IMR-90 (cell line): ENCODE measurements around the gene TTC31. TPM values are rescaled to one million over a fixed set of nuclear protein-coding genes. Genes with fewer than 3 reads are reported as not detected.

ENCODE experiments used
- ATAC-seq: fragments of 200-7000 bp; cut with Tn5 transposase; 2 replicates; pipeline ENCODE4 v1.9.1; 2020; ENCODE audit warnings: low read depth, mild to moderate bottlenecking, moderate library complexity
- BruUV-seq: library from RNA; stranded (reverse); fragments of 400-500 nt; replicated peaks from 2 replicates; lab custom pipeline; 2021; lab: Mats Ljungman, UMichigan
- CTCF ChIA-PET: fragments of 300-600 bp; formaldehyde crosslinking; extraction: SDS; loops from one replicate; lab custom pipeline; 2021; ENCODE audit warnings: antibody characterized with exemption; lab: Yijun Ruan, JAX
- POLR2A ChIA-PET: fragments of 300-600 bp; sonication (Branson Sonifier 250); formaldehyde crosslinking; loops from one replicate; lab custom pipeline; 2022; ENCODE audit warnings: antibody characterized with exemption; ENCODE audit not compliant: unreplicated experiment; lab: Charles Lee
- DNase-seq: peaks from one replicate; pipeline ENCODE4 v3.0.0; 2013
- H2AFZ ChIP-seq: replicated peaks from 2 replicates; pipeline ENCODE3; 2013; ENCODE audit warnings: low read length, mild to moderate bottlenecking; ENCODE audit not compliant: poor library complexity
- H2AK5ac ChIP-seq: 2 replicates; pipeline ENCODE4 v1.6.1; 2013; ENCODE audit warnings: low read depth, low read length, inconsistent platforms
- H2AK9ac ChIP-seq: replicated peaks from 2 replicates; pipeline ENCODE3; 2013; ENCODE audit warnings: mild to moderate bottlenecking, low read depth, low read length, moderate library complexity; ENCODE audit not compliant: poor library complexity
- H2BK120ac ChIP-seq: 2 replicates; pipeline ENCODE4 v1.6.1; 2013; ENCODE audit warnings: low read depth, low read length, inconsistent platforms
- H2BK15ac ChIP-seq: 3 replicates; pipeline ENCODE4 v1.6.1; 2013; ENCODE audit warnings: low read depth, low read length, inconsistent platforms
- H2BK20ac ChIP-seq: 2 replicates; pipeline ENCODE4 v1.6.1; 2013; ENCODE audit warnings: low read depth, mild to moderate bottlenecking, inconsistent platforms, low read length, moderate library complexity
- H2BK5ac ChIP-seq: 2 replicates; pipeline ENCODE4 v1.6.1; 2013; ENCODE audit warnings: mild to moderate bottlenecking, low read depth, low read length, inconsistent platforms; ENCODE audit not compliant: poor library complexity, severe bottlenecking
- H3K14ac ChIP-seq: replicated peaks from 2 replicates; pipeline ENCODE4 v1.6.1; 2013; ENCODE audit warnings: low read depth, low read length, inconsistent platforms
- H3K18ac ChIP-seq: 2 replicates; pipeline ENCODE4 v1.6.1; 2013; ENCODE audit warnings: low read depth, low read length, control low read depth
- H3K23ac ChIP-seq: 2 replicates; pipeline ENCODE4 v1.6.1; 2013; ENCODE audit warnings: low read depth, low read length, inconsistent platforms
- H3K27ac ChIP-seq: 2 replicates; pipeline ENCODE4 v1.5.1; 2013; ENCODE audit warnings: mild to moderate bottlenecking, control low read depth, low read length; ENCODE audit not compliant: insufficient read depth
- H3K27me3 ChIP-seq: 2 replicates; pipeline ENCODE4 v1.6.1; 2013; ENCODE audit warnings: low read length; ENCODE audit not compliant: control insufficient read depth, insufficient read depth
- H3K36me3 ChIP-seq: 2 replicates; pipeline ENCODE4 v1.6.1; 2013; ENCODE audit warnings: low read length, mixed read lengths; ENCODE audit not compliant: control insufficient read depth, insufficient read depth
- H3K4ac ChIP-seq: 2 replicates; pipeline ENCODE4 v1.6.1; 2013; ENCODE audit warnings: low read depth, low read length, inconsistent platforms
- H3K4me1 ChIP-seq: 2 replicates; pipeline ENCODE4 v1.6.1; 2013; ENCODE audit warnings: low read length, mixed read lengths; ENCODE audit not compliant: control insufficient read depth, insufficient read depth
- H3K4me2 ChIP-seq: 2 replicates; pipeline ENCODE4 v1.6.1; 2013; ENCODE audit warnings: low read depth, mild to moderate bottlenecking, control low read depth, low read length, moderate library complexity
- H3K4me3 ChIP-seq: 2 replicates; pipeline ENCODE4 v1.5.1; 2013; ENCODE audit warnings: low read depth, mild to moderate bottlenecking, control low read depth, low read length, moderate library complexity; ENCODE audit not compliant: insufficient read depth
- H3K56ac ChIP-seq: 2 replicates; pipeline ENCODE4 v1.6.1; 2013; ENCODE audit warnings: low read length, inconsistent platforms; ENCODE audit not compliant: insufficient read depth; ENCODE audit errors: extremely low read depth
- H3K79me1 ChIP-seq, 2 experiments: 2 replicates each; pipeline ENCODE4 v1.6.1; 2013; ENCODE audit warnings: low read length in 2 of 2, inconsistent platforms in 1 of 2, low read depth in 1 of 2
- H3K9ac ChIP-seq: 2 replicates; pipeline ENCODE4 v1.6.1; 2013; ENCODE audit warnings: low read depth, low read length, control low read depth
- H3K9me1 ChIP-seq: 2 replicates; pipeline ENCODE4 v1.6.1; 2013; ENCODE audit warnings: low read length, inconsistent platforms; ENCODE audit not compliant: insufficient read depth
- H3K9me3 ChIP-seq: 2 replicates; pipeline ENCODE4 v1.6.1; 2013; ENCODE audit warnings: low read length; ENCODE audit not compliant: control insufficient read depth, insufficient read depth
- H4K20me1 ChIP-seq: 2 replicates; pipeline ENCODE4 v1.6.1; 2013; ENCODE audit warnings: low read length, inconsistent platforms; ENCODE audit not compliant: insufficient read depth
- H4K5ac ChIP-seq: 2 replicates; pipeline ENCODE4 v1.6.1; 2013; ENCODE audit warnings: mild to moderate bottlenecking, low read depth, low read length, control low read depth
- H4K8ac ChIP-seq, 2 experiments: 2 replicates each; pipeline ENCODE4 v1.6.1; 2013; ENCODE audit warnings: low read depth in 2 of 2, low read length in 2 of 2, control low read depth in 1 of 2, inconsistent platforms in 1 of 2
- H4K91ac ChIP-seq: 2 replicates; pipeline ENCODE4 v1.6.1; 2013; ENCODE audit warnings: low read depth, low read length, inconsistent platforms; ENCODE audit not compliant: insufficient read depth
- BHLHE40 ChIP-seq: fragments of 150-350 bp; IDR thresholded peaks from 2 replicates; pipeline ENCODE4 v1.6.1; 2016; ENCODE audit warnings: mild to moderate bottlenecking, low read depth, low read length
- CEBPB ChIP-seq: IDR thresholded peaks from 2 replicates; pipeline ENCODE4 v1.6.1; 2012; ENCODE audit warnings: low read depth, low read length, improper control_type of control experiment
- CHD1 ChIP-seq: IDR thresholded peaks from 2 replicates; pipeline ENCODE4 v1.6.1; 2012; ENCODE audit warnings: low read depth, low read length, improper control_type of control experiment
- CTCF ChIP-seq: conservative IDR thresholded peaks from 2 replicates; pipeline ENCODE4 v1.5.1; 2012; ENCODE audit warnings: mild to moderate bottlenecking, low read depth, low read length, improper control_type of control experiment
- ELK1 ChIP-seq: fragments of 150-350 bp; IDR thresholded peaks from 2 replicates; pipeline ENCODE4 v1.6.1; 2016; ENCODE audit warnings: low read depth, mild to moderate bottlenecking, low read length, moderate library complexity, borderline replicate concordance
- FOS ChIP-seq: fragments of 150-350 bp; IDR thresholded peaks from 2 replicates; pipeline ENCODE4 v1.6.1; 2016; ENCODE audit warnings: low read depth, low read length
- MAFK ChIP-seq: IDR thresholded peaks from 2 replicates; pipeline ENCODE4 v1.6.1; 2012; ENCODE audit warnings: low read depth, low read length, improper control_type of control experiment
- MAZ ChIP-seq: IDR thresholded peaks from 2 replicates; pipeline ENCODE4 v1.6.1; 2012; ENCODE audit warnings: low read depth, mild to moderate bottlenecking, low read length, improper control_type of control experiment, moderate library complexity, borderline replicate concordance
- MXI1 ChIP-seq: IDR thresholded peaks from 2 replicates; pipeline ENCODE4 v1.6.1; 2012; ENCODE audit warnings: low read depth, mild to moderate bottlenecking, low read length, moderate library complexity, borderline replicate concordance
- NFE2L2 ChIP-seq: fragments of 150-350 bp; IDR thresholded peaks from 2 replicates; pipeline ENCODE4 v1.6.1; 2016; ENCODE audit warnings: low read depth, mild to moderate bottlenecking, low read length
- POLR2A ChIP-seq: IDR thresholded peaks from 2 replicates; pipeline ENCODE4 v1.6.1; 2012; ENCODE audit warnings: mild to moderate bottlenecking, low read depth, low read length
- RAD21 ChIP-seq: IDR thresholded peaks from 2 replicates; pipeline ENCODE4 v1.6.1; 2012; ENCODE audit warnings: low read length, improper control_type of control experiment
- RCOR1 ChIP-seq: IDR thresholded peaks from 2 replicates; pipeline ENCODE4 v1.6.1; 2012; ENCODE audit warnings: mild to moderate bottlenecking, low read length, improper control_type of control experiment; ENCODE audit not compliant: insufficient replicate concordance
- RFX5 ChIP-seq: IDR thresholded peaks from 2 replicates; pipeline ENCODE4 v1.8.0; 2012; ENCODE audit warnings: low read depth, mild to moderate bottlenecking, low read length, moderate library complexity
- SMC3 ChIP-seq: fragments of 150-350 bp; IDR thresholded peaks from 2 replicates; pipeline ENCODE4 v1.6.1; 2016; ENCODE audit warnings: low read depth, mild to moderate bottlenecking, antibody characterized with exemption, low read length, moderate library complexity
- USF2 ChIP-seq: fragments of 150-350 bp; IDR thresholded peaks from 2 replicates; pipeline ENCODE4 v1.6.1; 2017; ENCODE audit warnings: mild to moderate bottlenecking, antibody characterized with exemption, low read length, low read depth
- WGBS, 2 experiments: methylation state at CpG; one replicate each; pipeline versions ENCODE4 v1.1.5 to v1.1.7; 2013; ENCODE audit warnings: missing lambda C conversion rate in 2 of 2; ENCODE audit not compliant: insufficient read length in 1 of 2; ENCODE audit errors: extremely low coverage in 2 of 2; 5-methylcytosine and 5-hydroxymethylcytosine counted together
- dilution Hi-C: fragments of 300-500 bp; cut with HindIII; formaldehyde crosslinking; loops from one replicate; pipeline ENCODE4 v1.14.3; 2018; ENCODE audit warnings: low sequenced_read_pairs; ENCODE audit not compliant: unreplicated experiment
- in situ Hi-C: fragments of 300-500 bp; cut with MboI; formaldehyde crosslinking; loops from 3 replicates; pipeline ENCODE4 v1.14.3; 2019; ENCODE audit warnings: low sequenced_read_pairs, inconsistent platforms, mixed read lengths
- intact Hi-C: fragments of 100-400 bp; cut with micrococcal nuclease; formaldehyde crosslinking; loops from 2 replicates; pipeline ENCODE4 v1.10.0; 2022
- polyA plus RNA-seq, 3 experiments: library from polyadenylated mRNA; depleted of rRNA; stranded (reverse); fragments of >200 nt; gene quantifications; 2 replicates each; pipeline ENCODE4 v1.2.3, GENCODE V29; 2012; ENCODE audit warnings: low replicate concordance in 1 of 3
- total RNA-seq: library from RNA; depleted of rRNA; stranded (reverse); fragments of >200 nt; gene quantifications from 2 replicates; pipeline ENCODE4 v1.2.3, GENCODE V29; 2012

The TTC31 gene
- total and polyA plus RNA-seq, 2 of the 4 experiments (the other 2 are of a cell fraction), result 6.3 to 18.8 TPM

GRCh38 chr2:74534411-74534810 lies 51.5 kb downstream of the TTC31 start:
- POLR2A ChIA-PET, result no interaction called here
- ATAC-seq, result no peak
- no peak for DNase-seq
- Histone ChIP-seq H2BK15ac (no peak overlapping the region), H3K9ac (no peak overlapping the region), H2AK5ac (no peak overlapping the region), H3K23ac (no peak overlapping the region), H3K36me3 (peaks cover 27% of the 10 kb centered on the region), H4K20me1 (no peaks in the 10 kb centered on the region), H2BK120ac (no peak overlapping the region), H2AK9ac (no peak overlapping the region), H3K4me1 (peaks cover 7% of the 10 kb centered on the region), H4K91ac (no peak overlapping the region), H3K4me2 (no peak overlapping the region), H3K4ac (no peak overlapping the region), H4K5ac (no peak overlapping the region), H4K8ac (no peak overlapping the region), H2BK5ac (no peak overlapping the region), H3K18ac (no peak overlapping the region), H3K9me3 (no peaks in the 10 kb centered on the region), H2BK20ac (no peak overlapping the region), H3K9me1 (peaks cover 9% of the 10 kb centered on the region), H3K79me1 (peaks cover 16 to 23% of the 10 kb centered on the region in 2 experiments), H3K56ac (no peak overlapping the region), H2AFZ (no peak overlapping the region), H3K27ac (no peak overlapping the region), H3K4me3 (no peak overlapping the region), H3K14ac (no peak overlapping the region), H3K27me3 (no peaks in the 10 kb centered on the region)
- WGBS, 2 experiments, result 86% methylated on average over 7 of the region's 12 CpGs; no CpG with 5 or more reads in 1 of the 2 experiments
- TF ChIP-seq CHD1, result no peak
- no peak for TF ChIP-seq ELK1
- TF ChIP-seq POLR2A, result no peak
- no peak for TF ChIP-seq NFE2L2
- no peak for TF ChIP-seq USF2
- TF ChIP-seq CEBPB, result no peak
- TF ChIP-seq MAFK, result no peak
- TF ChIP-seq RAD21, result no peak
- TF ChIP-seq CTCF, result no peak
- TF ChIP-seq BHLHE40, result no peak
- TF ChIP-seq RFX5, result no peak
- no peak for TF ChIP-seq SMC3
- TF ChIP-seq MAZ, result no peak
- no peak for TF ChIP-seq RCOR1
- TF ChIP-seq MXI1, result no peak
- no peak for TF ChIP-seq FOS
- CTCF ChIA-PET, result no interaction called here
- no TSS peak for BruUV-seq
- in situ Hi-C loops, result no loop called here
- intact Hi-C loops, result no loop called here
- dilution Hi-C loops, result no loop called here
